WERI-Rb-1 (cell line): ENCODE data around the gene PTPN14.
"Not testable (repeated sequence)": the region's sequence is repeated elsewhere in the genome, so short reads cannot be mapped to it uniquely, and the experiment has no call there.

Experiments used
- DNase-seq: peaks from one replicate; pipeline ENCODE4 v3.0.0-alpha.2; 2020
- H3K27ac ChIP-seq: fragments of 250-450 bp; sonication (Bioruptor Pico); 2 replicates; pipeline ENCODE4 v1.5.1; 2020; ENCODE audit warnings: mild to moderate bottlenecking, moderate library complexity
- H3K27me3 ChIP-seq: fragments of 250-450 bp; sonication (Bioruptor Pico); 2 replicates; pipeline ENCODE4 v1.5.1; 2021; ENCODE audit warnings: mild to moderate bottlenecking, low read depth, moderate library complexity; ENCODE audit not compliant: insufficient read depth, severe bottlenecking
- H3K36me3 ChIP-seq: fragments of 250-450 bp; sonication (Bioruptor Pico); 2 replicates; pipeline ENCODE4 v1.5.1; 2020; ENCODE audit warnings: mild to moderate bottlenecking, moderate library complexity
- H3K4me3 ChIP-seq: 2 replicates; pipeline ENCODE4 v1.5.1; 2011; ENCODE audit warnings: low read depth, mild to moderate bottlenecking, control low read depth, low read length
- H3K9me3 ChIP-seq: fragments of 250-450 bp; sonication (Bioruptor Pico); 2 replicates; pipeline ENCODE4 v1.5.1; 2021; ENCODE audit warnings: mild to moderate bottlenecking, moderate library complexity; ENCODE audit not compliant: severe bottlenecking
- CTCF ChIP-seq: IDR thresholded peaks from 2 replicates; pipeline ENCODE4 v1.5.1; 2011; ENCODE audit warnings: low read depth, mild to moderate bottlenecking, control low read depth, inconsistent platforms, low read length

The PTPN14 gene

DNA sequence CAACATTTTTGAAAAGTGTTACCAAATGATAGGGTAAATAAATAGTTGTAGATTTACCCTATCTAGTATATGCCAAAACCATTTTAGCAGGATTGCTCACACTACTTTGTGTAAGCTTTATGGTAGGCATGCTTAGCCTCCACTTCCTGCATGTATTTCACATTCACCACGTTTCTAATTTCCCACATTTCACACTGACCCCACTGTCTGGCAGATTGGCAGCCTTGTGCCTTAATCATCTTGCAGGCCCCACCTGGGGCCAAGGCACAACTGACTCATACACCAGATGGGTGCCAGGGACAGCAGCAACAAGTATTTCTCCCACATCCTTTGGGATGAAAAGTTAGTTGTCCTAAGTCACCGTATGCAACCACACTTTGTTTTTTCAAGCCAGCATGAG, 30.4 kb upstream of the PTPN14 start:
- TF ChIP-seq CTCF: no peak
- Histone ChIP-seq H3K36me3 (no peaks in the 10 kb centered on the region), H3K4me3 (no peak overlapping the region), H3K27ac (no peak overlapping the region), H3K9me3 (peaks cover 2% of the 10 kb centered on the region), H3K27me3 (no peaks in the 10 kb centered on the region)
- DNase-seq: no peak

DNA sequence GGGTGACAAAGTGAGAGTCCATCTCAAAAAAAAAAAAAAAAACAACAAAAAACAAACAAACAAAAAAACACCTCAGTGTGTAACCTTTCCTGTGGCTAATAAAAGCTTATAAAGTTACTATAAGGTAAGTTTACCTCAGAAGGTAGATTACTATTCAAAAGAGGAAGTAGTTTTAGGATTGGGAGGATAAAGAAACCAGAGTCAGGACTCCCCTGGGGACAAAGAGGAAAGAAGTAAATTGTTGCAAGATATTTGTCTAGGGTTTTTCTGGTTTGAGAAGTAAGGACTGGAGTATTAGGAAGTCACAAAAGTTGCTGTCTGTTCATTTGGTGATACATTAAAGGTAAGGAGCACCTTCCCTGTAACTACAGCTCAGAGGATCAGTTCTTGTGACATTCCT, 27.8 kb upstream of the PTPN14 start:
- no peak overlapping the region for H3K4me3 ChIP-seq
- no peak for DNase-seq
- H3K27ac ChIP-seq: no peak overlapping the region
- H3K36me3 ChIP-seq: no peaks in the 10 kb centered on the region
- H3K9me3 ChIP-seq: peaks cover 14% of the 10 kb centered on the region
- TF ChIP-seq CTCF: no peak
- no peaks in the 10 kb centered on the region for H3K27me3 ChIP-seq

DNA sequence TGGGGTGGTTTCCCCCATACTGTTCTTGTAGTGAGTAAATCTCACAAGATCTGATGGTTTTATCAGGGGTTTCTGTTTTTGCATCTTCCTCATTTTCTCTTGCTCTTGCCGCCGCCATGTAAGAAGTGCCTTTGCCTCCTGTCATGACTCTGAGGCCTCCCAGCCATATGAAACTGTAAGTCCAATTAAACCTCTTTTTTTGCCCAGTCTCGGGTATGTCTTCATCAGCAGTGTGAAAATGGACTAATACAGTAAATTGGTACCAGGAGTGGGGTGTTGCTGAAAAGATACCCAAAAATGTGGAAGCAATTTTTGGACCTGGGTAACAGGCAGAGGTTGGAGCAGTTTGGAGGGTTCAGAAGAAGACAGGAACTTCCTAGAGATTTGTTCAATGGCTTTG, 24.7 kb upstream of the PTPN14 start:
- DNase-seq, H3K36me3 ChIP-seq, H3K4me3 ChIP-seq, H3K27ac ChIP-seq: not testable (repeated sequence)
- Histone ChIP-seq H3K27me3 (peaks cover 13% of the 10 kb centered on the region), H3K9me3 (peaks cover 14% of the 10 kb centered on the region)

- peaks cover 14% of the 10 kb centered on the region for H3K9me3 ChIP-seq
- no peak for TF ChIP-seq CTCF
- H3K4me3 ChIP-seq: no peak overlapping the region
- H3K27me3 ChIP-seq: peaks cover 23% of the 10 kb centered on the region
- H3K27ac ChIP-seq: no peak overlapping the region
- H3K36me3 ChIP-seq: no peaks in the 10 kb centered on the region
- DNase-seq: no peak
Measured at GRCh38 chr1:214574598-214575411, 23.4 kb upstream of the PTPN14 start.

DNA sequence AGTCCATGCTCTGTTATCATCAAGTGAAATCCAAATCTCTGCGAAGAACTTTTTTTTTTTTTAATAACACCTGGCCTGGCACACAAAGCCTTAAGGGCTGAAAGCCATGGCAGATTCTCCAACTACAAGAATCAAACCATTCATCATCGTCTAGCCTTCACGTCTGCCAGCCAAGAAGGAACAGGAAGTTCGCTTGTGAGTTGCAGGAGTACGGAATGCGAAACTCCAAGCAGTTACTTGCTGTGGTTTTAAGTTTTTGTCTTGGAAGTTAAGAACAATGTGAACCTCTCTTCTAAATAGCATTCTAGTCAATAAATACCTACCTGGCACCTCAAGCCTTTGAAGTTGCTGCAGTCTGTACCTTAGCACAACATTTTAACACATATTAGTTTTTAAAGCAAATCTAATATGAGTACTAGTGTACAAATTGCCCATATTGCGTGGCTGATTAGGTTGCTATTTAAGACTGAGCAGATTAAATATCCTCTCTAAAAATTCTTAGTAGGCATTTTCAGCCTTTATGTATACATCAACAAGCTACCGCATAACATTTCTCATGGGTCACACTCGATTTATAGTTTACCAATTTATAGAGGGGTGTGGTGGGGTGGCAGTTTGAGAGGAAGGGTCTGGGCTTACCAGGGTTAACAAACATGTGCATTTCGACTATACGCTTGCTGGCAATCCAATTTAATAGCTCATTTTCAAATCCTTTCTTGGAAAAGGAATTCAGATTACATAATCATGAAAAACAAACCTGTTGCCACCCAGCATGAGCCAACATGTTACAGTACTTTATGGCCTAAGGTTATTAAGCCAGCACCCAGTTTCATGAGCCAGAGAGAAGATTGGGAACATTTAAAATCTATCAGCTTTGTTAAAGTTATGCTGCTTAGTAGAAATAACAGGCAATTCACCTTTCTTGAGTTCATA, 22.2 kb upstream of the PTPN14 start:
- no peak overlapping the region for H3K4me3 ChIP-seq
- H3K9me3 ChIP-seq: peaks cover 14% of the 10 kb centered on the region
- no peak overlapping the region for H3K27ac ChIP-seq
- no peak for DNase-seq
- no peaks in the 10 kb centered on the region for H3K36me3 ChIP-seq
- peaks cover 30% of the 10 kb centered on the region for H3K27me3 ChIP-seq
- no peak for TF ChIP-seq CTCF

DNA sequence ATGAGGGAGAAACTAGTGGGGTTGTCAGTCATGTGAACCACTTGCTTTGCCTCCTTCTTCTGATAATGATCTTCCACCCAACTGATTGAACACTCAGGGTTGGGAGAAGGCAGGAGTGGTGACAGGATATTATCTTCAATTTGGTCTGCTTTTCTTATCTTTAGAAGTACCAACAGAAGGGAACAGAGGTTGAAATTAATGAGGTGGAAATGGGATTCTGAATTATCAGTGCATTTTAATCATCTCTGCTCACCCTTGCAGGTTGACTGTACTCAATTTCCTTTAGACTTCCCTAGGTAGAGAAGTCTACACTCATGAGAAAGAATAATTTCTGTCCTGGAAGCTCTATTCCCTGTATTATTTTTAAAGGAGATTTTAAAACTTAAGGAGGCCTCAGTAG, 19.9 kb upstream of the PTPN14 start:
- TF ChIP-seq CTCF: no peak
- Histone ChIP-seq H3K27ac (no peak overlapping the region), H3K4me3 (no peak overlapping the region)

More for the DNA sequence above, 19.9 kb upstream of the PTPN14 start:
- Histone ChIP-seq H3K9me3 (peaks cover 8% of the 10 kb centered on the region), H3K27me3 (peaks cover 41% of the 10 kb centered on the region), H3K36me3 (no peaks in the 10 kb centered on the region)
- no peak for DNase-seq
